Activated CD8-positive, alpha-beta T cell treated with anti-CD3 and anti-CD28 coated beads, Interleukin-2, amount 10 ng/mL, durations not matched to agents 7 days and 5 days (primary cell): ENCODE data around the gene L3MBTL4. TPM values are rescaled to one million over a fixed set of nuclear protein-coding genes. Genes with fewer than 3 reads are reported as not detected.

Experiments
- ATAC-seq: fragments of 150-1000 bp; cut with Tn5 transposase; one replicate; pipeline ENCODE4 v1.10.0; 2021; ENCODE audit warnings: moderate library complexity
- CTCF ChIA-PET: fragments of 350-600 bp; sonication (Branson Sonifier 250); formaldehyde crosslinking; loops from one replicate; lab custom pipeline; 2021; ENCODE audit warnings: antibody characterized with exemption; lab: Charles Lee
- POLR2A ChIA-PET: fragments of 350-600 bp; sonication (Branson Sonifier 250); formaldehyde crosslinking; loops from one replicate; lab custom pipeline; 2021; ENCODE audit warnings: antibody characterized with exemption; lab: Charles Lee
- DNase-seq: peaks from one replicate; pipeline ENCODE4 v3.0.0-alpha.2; 2020
- H3K27ac Mint-ChIP-seq: one replicate; pipeline ENCODE4 v1.8.0; 2021; ENCODE audit warnings: mild to moderate bottlenecking, mixed read lengths
- H3K27me3 Mint-ChIP-seq: one replicate; pipeline ENCODE4 v1.8.0; 2021; ENCODE audit warnings: low read depth, mixed read lengths
- H3K36me3 Mint-ChIP-seq: one replicate; pipeline ENCODE4 v1.8.0; 2021; ENCODE audit warnings: low read depth, mixed read lengths
- H3K4me1 Mint-ChIP-seq: one replicate; pipeline ENCODE4 v1.8.0; 2021; ENCODE audit warnings: low read depth, mixed read lengths
- H3K4me3 Mint-ChIP-seq: one replicate; pipeline ENCODE4 v1.8.0; 2021; ENCODE audit warnings: mild to moderate bottlenecking, mixed read lengths
- H3K9me3 Mint-ChIP-seq: one replicate; pipeline ENCODE4 v1.8.0; 2022; ENCODE audit warnings: mixed read lengths; ENCODE audit not compliant: insufficient read depth
- total RNA-seq, 2 experiments: library from RNA; stranded (reverse); gene quantifications; one replicate each; pipeline ENCODE4 v1.2.3, GENCODE V29; 2021

The L3MBTL4 gene
- total RNA-seq, 2 experiments from 2014 or later: not detected

DNA sequence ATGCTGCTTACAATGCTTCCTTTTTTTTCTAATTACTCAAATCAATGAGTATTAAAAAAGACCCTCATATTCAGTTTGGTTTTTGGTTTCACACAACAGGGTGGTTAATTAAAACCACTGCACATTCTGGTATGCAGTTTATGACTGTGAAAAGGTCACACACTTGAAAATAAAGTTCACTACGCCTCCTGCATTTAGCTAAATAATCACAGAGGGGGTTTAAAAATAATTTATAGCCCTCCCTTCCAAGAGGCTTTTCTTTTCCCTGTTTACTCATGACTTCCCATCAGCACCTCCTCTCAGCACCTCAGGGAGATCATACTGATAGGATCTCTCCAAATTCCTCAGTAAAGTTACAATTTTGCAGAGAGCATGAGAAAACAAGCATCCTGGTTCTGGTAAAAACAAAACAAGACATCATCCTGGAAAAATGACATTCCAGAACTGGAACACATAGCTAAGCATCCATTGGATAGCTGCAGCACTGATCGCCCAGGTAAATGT lies 389.9 kb downstream of the L3MBTL4 start:
- ChIA-PET CTCF (no interaction called here), POLR2A (no interaction called here)
- H3K27ac Mint-ChIP-seq: no peak overlapping the region
- no peaks in the 10 kb centered on the region for H3K36me3 Mint-ChIP-seq
- DNase-seq (no peak), ATAC-seq (no peak)
- no peak overlapping the region for H3K4me3 Mint-ChIP-seq
- peaks cover 2% of the 10 kb centered on the region for H3K27me3 Mint-ChIP-seq
- H3K4me1 Mint-ChIP-seq: peaks cover 7% of the 10 kb centered on the region
- H3K9me3 Mint-ChIP-seq: no peaks in the 10 kb centered on the region

GRCh38 chr18:6023551-6023950 lies 391.2 kb downstream of the L3MBTL4 start:
- ATAC-seq (no peak), DNase-seq (no peak)
- no peak overlapping the region for H3K27ac Mint-ChIP-seq
- peaks cover 2% of the 10 kb centered on the region for H3K27me3 Mint-ChIP-seq
- H3K4me3 Mint-ChIP-seq: no peak overlapping the region
- H3K9me3 Mint-ChIP-seq: no peaks in the 10 kb centered on the region
- peaks cover 7% of the 10 kb centered on the region for H3K4me1 Mint-ChIP-seq
- no peaks in the 10 kb centered on the region for H3K36me3 Mint-ChIP-seq
- CTCF ChIA-PET: no interaction called here
- POLR2A ChIA-PET: no interaction called here

GRCh38 chr18:6022845-6023244 lies 391.9 kb downstream of the L3MBTL4 start:
- ATAC-seq: no peak
- peaks cover 7% of the 10 kb centered on the region for H3K4me1 Mint-ChIP-seq
- CTCF ChIA-PET: no interaction called here
- H3K9me3 Mint-ChIP-seq: no peaks in the 10 kb centered on the region
- DNase-seq: no peak
- H3K36me3 Mint-ChIP-seq: no peaks in the 10 kb centered on the region
- POLR2A ChIA-PET: no interaction called here
- H3K27me3 Mint-ChIP-seq: peaks cover 2% of the 10 kb centered on the region
- no peak overlapping the region for H3K4me3 Mint-ChIP-seq
- H3K27ac Mint-ChIP-seq: no peak overlapping the region

DNA sequence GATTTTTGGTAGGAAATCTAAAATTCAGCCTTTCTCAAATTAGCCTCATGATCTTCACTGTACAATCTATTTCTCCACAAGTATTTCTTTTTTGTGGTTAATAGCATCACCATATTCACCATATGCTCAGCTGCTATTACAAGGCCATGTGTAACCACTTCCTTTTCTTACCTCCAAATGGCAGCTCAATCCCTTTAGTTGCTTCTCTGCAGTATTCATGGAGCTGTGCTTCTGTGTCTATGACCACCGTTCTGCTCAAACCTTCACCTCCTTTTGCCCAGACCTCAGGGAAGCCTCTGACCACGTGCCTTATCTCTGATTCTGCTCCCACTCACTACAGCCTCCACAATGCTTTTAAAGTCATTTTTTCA lies 392.7 kb downstream of the L3MBTL4 start:
- ChIA-PET CTCF (no interaction called here), POLR2A (no interaction called here)
- Mint-ChIP-seq H3K9me3 (no peaks in the 10 kb centered on the region), H3K4me1 (peaks cover 7% of the 10 kb centered on the region), H3K4me3 (no peak overlapping the region), H3K36me3 (no peaks in the 10 kb centered on the region), H3K27me3 (peaks cover 2% of the 10 kb centered on the region), H3K27ac (no peak overlapping the region)
- ATAC-seq (no peak), DNase-seq (no peak)

- POLR2A ChIA-PET: no interaction called here
- Mint-ChIP-seq H3K4me3 (no peak overlapping the region), H3K36me3 (no peaks in the 10 kb centered on the region), H3K27me3 (peaks cover 2% of the 10 kb centered on the region), H3K27ac (no peak overlapping the region), H3K4me1 (peaks cover 7% of the 10 kb centered on the region), H3K9me3 (no peaks in the 10 kb centered on the region)
- DNase-seq: no peak
- CTCF ChIA-PET: no interaction called here
- ATAC-seq: no peak
Measured at GRCh38 chr18:6021306-6022073, 393.2 kb downstream of the L3MBTL4 start.

- CTCF ChIA-PET: no interaction called here
- Mint-ChIP-seq H3K27ac (no peak overlapping the region), H3K4me3 (no peak overlapping the region), H3K9me3 (no peaks in the 10 kb centered on the region), H3K27me3 (peaks cover 2% of the 10 kb centered on the region), H3K36me3 (no peaks in the 10 kb centered on the region), H3K4me1 (peaks cover 7% of the 10 kb centered on the region)
- DNase-seq (no peak), ATAC-seq (no peak)
- POLR2A ChIA-PET: no interaction called here
Measured at GRCh38 chr18:6018671-6019070, 396.0 kb downstream of the L3MBTL4 start.

DNA sequence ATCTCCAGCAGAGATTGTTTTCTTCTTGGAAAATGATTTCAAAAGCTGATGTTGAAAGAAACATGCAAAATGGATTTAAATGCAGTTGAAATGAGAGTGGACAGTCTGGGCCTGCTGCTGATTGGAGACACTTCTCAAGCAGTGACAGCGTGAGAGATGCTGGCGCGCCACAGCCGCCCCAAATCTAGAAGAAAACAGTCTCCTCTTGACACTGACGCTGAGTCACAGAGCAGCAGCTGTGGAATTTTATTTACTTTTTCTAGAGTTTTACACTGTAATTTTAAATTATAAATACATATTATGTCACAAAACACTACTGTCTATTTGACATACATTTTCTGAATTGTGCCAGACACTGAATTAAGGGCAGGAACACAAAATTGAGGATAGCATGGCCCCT lies 397.5 kb downstream of the L3MBTL4 start:
- ChIA-PET CTCF (no interaction called here), POLR2A (no interaction called here)
- H3K4me3 Mint-ChIP-seq: no peak overlapping the region
- ATAC-seq (no peak), DNase-seq (no peak)
- H3K27ac Mint-ChIP-seq: no peak overlapping the region
- H3K9me3 Mint-ChIP-seq: no peaks in the 10 kb centered on the region
- H3K4me1 Mint-ChIP-seq: peaks cover 3% of the 10 kb centered on the region
- H3K27me3 Mint-ChIP-seq: peaks cover under 1% of the 10 kb centered on the region
- no peaks in the 10 kb centered on the region for H3K36me3 Mint-ChIP-seq

DNA sequence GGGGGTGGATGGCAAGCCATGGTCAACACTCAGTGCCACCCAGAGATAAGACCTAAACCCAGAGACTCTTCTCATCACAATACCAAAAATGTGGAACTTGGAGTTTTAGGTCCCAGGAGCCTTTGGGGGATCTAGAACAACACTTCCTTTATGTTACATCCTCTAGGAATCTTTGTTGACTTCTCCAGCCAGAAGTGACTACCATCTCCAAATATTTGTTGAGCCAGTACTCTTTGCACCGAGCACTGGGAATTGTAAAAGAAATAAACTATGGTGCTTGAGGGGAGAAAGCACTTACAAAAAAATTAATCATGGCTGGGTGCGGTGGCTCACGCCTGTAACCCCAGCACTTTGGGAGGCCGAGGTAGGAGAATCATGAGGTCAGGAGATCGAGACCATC lies 399.3 kb downstream of the L3MBTL4 start:
- H3K27me3 Mint-ChIP-seq: no peaks in the 10 kb centered on the region
- H3K9me3 Mint-ChIP-seq: no peaks in the 10 kb centered on the region
- no peaks in the 10 kb centered on the region for H3K4me1 Mint-ChIP-seq
- no peak for DNase-seq
- ChIA-PET CTCF (no interaction called here), POLR2A (no interaction called here)
- ATAC-seq: no peak
- H3K27ac Mint-ChIP-seq: no peak overlapping the region
- H3K36me3 Mint-ChIP-seq: no peaks in the 10 kb centered on the region
- no peak overlapping the region for H3K4me3 Mint-ChIP-seq

GRCh38 chr18:6013171-6013810 lies 401.4 kb downstream of the L3MBTL4 start:
- Mint-ChIP-seq H3K4me3 (no peak overlapping the region), H3K36me3 (no peaks in the 10 kb centered on the region), H3K27ac (no peak overlapping the region), H3K27me3 (no peaks in the 10 kb centered on the region), H3K4me1 (no peaks in the 10 kb centered on the region), H3K9me3 (no peaks in the 10 kb centered on the region)
- no peak for ATAC-seq
- POLR2A ChIA-PET: no interaction called here
- CTCF ChIA-PET: no interaction called here
- DNase-seq: no peak

DNA sequence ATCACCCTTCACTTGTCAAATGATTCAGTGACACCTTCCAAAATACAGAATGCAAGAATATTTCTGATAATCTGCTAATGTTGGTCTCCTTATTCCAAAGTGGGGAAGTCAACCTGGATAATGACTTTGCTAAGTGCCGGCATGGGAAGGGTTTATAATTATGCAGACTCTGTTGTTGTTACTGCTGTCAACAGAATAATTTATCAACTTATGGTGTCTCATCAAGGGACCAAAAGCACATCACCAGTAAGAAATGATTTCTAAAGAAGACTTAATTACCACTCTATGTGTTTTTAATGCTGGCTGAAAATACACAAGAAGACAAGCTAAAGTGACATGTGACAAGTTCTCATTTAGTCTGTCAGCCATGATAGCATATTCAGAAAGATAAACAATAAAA lies 403.8 kb downstream of the L3MBTL4 start:
- H3K4me3 Mint-ChIP-seq: no peak overlapping the region
- no peak overlapping the region for H3K27ac Mint-ChIP-seq
- H3K4me1 Mint-ChIP-seq: no peaks in the 10 kb centered on the region
- POLR2A ChIA-PET: no interaction called here
- H3K27me3 Mint-ChIP-seq: no peaks in the 10 kb centered on the region
- no peaks in the 10 kb centered on the region for H3K9me3 Mint-ChIP-seq
- CTCF ChIA-PET: no interaction called here
- DNase-seq (no peak), ATAC-seq (no peak)
- no peaks in the 10 kb centered on the region for H3K36me3 Mint-ChIP-seq

DNA sequence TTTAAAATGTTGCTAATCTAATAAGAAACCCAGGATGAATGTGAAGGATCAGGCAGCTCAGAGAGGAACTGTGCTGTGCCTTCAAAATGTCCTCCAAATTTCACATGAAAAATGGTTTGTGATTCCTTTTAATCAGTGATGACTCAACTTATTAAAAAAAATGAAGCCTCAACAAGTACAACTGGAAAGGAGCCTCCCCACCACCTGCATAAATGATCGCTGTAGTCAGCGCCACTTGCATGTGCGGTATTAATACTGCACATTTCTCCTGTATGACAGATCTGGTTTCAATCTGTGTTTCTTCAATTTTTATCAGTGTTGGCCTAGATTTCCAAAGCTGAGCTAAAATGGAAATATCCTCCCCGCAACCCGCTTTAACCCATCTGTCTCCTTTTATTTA lies 404.4 kb downstream of the L3MBTL4 start:
- Mint-ChIP-seq H3K4me3 (no peak overlapping the region), H3K27ac (no peak overlapping the region), H3K9me3 (no peaks in the 10 kb centered on the region), H3K27me3 (no peaks in the 10 kb centered on the region), H3K4me1 (no peaks in the 10 kb centered on the region), H3K36me3 (no peaks in the 10 kb centered on the region)
- ChIA-PET CTCF (no interaction called here), POLR2A (no interaction called here)
- ATAC-seq: no peak
- DNase-seq: no peak

DNA sequence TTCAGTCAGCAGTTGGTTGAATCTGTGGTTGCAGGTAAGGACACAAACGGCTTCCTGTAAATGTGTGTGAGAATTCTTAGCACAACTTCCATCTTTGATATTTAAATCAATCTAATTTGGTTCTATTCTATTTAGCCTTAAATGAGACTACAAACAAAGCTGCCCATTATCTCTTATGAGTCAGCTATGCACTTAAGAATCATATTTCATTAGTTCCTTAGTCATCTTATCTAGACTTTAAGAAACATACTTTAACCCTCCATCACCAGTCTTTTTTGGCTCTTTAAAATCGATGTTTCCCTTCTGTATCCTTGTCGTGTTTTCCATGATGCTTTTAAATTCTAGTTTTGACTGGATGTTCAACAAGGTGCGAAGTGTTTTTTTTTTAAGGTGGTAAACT lies 405.0 kb downstream of the L3MBTL4 start:
- Mint-ChIP-seq H3K36me3 (no peaks in the 10 kb centered on the region), H3K4me3 (no peak overlapping the region), H3K27ac (no peak overlapping the region), H3K27me3 (no peaks in the 10 kb centered on the region), H3K9me3 (no peaks in the 10 kb centered on the region), H3K4me1 (peaks cover under 1% of the 10 kb centered on the region)
- ATAC-seq (no peak), DNase-seq (no peak)
- CTCF ChIA-PET: no interaction called here
- POLR2A ChIA-PET: no interaction called here
